Islet precursor cell (in vitro differentiated cells): Measurements from ENCODE around the gene ABCC10.
"Not testable (repeated sequence)": the region's sequence is repeated elsewhere in the genome, so short reads cannot be mapped to it uniquely, and the experiment has no call there.

ENCODE experiments used
- DNase-seq: peaks from one replicate; pipeline ENCODE4 v3.0.0-alpha.2; 2018

ABCC10 gene

GRCh38 chr6:43413002-43413401 lies 14.3 kb upstream of the ABCC10 start:
- no peak for DNase-seq

- DNase-seq, result not testable (repeated sequence)
Observed at GRCh38 chr6:43415275-43415674, 12.1 kb upstream of the ABCC10 start.

GRCh38 chr6:43416935-43417334 lies 10.4 kb upstream of the ABCC10 start:
- DNase-seq, result no peak

- no peak for DNase-seq
Observed at GRCh38 chr6:43420012-43420709, 7.2 kb upstream of the ABCC10 start.

GRCh38 chr6:43421831-43422230 lies 5.5 kb upstream of the ABCC10 start:
- DNase-seq, result no peak

GRCh38 chr6:43425083-43425482 lies 2.3 kb upstream of the ABCC10 start:
- DNase-seq, result not testable (repeated sequence)

GRCh38 chr6:43426928-43427405 lies 374 bp upstream of the ABCC10 start:
- no peak for DNase-seq

- DNase-seq, result no peak
Observed at GRCh38 chr6:43428112-43428570, 800 bp downstream of the ABCC10 start.

- no peak for DNase-seq
Observed at GRCh38 chr6:43428874-43429273, 1.5 kb downstream of the ABCC10 start.

GRCh38 chr6:43432009-43432945 lies 4.9 kb downstream of the ABCC10 start:
- no peak for DNase-seq

- no peak for DNase-seq
Observed at GRCh38 chr6:43433148-43433547, 5.8 kb downstream of the ABCC10 start.

- no peak for DNase-seq
Observed at GRCh38 chr6:43434001-43434840, 6.9 kb downstream of the ABCC10 start.

GRCh38 chr6:43434943-43435342 lies 7.6 kb downstream of the ABCC10 start:
- DNase-seq, result no peak

GRCh38 chr6:43435682-43436437 lies 8.5 kb downstream of the ABCC10 start:
- DNase-seq, result no peak

- DNase-seq, result no peak
Observed at GRCh38 chr6:43436577-43437282, 9.4 kb downstream of the ABCC10 start.

- no peak for DNase-seq
Observed at GRCh38 chr6:43437700-43438099, 10.4 kb downstream of the ABCC10 start.

GRCh38 chr6:43442935-43443334 lies 15.6 kb downstream of the ABCC10 start:
- no peak for DNase-seq

GRCh38 chr6:43444036-43444435 lies 16.7 kb downstream of the ABCC10 start:
- DNase-seq, result no peak

- DNase-seq, result no peak
Observed at GRCh38 chr6:43444582-43444981, 17.2 kb downstream of the ABCC10 start.

- no peak for DNase-seq
Observed at GRCh38 chr6:43445576-43445975, 18.2 kb downstream of the ABCC10 start.

- no peak for DNase-seq
Observed at GRCh38 chr6:43447604-43448003, 20.3 kb downstream of the ABCC10 start.
